SIG-M5 treated with dmso at 0.1 percent for 504 hours (cell line): Measurements from ENCODE around the gene CKS2.
A peak's percentile ranks its signal among the peaks of the same experiment; 100 is the strongest.
"Not testable (repeated sequence)": the region's sequence is repeated elsewhere in the genome, so short reads cannot be mapped to it uniquely, and the experiment has no call there.

ENCODE experiments used
- DNase-seq: peaks from one replicate; lab custom pipeline; 2025; ENCODE audit not compliant: unreplicated experiment; lab: John Stamatoyannopoulos, UW

The CKS2 gene

GRCh38 chr9:89310475-89311345 lies at the start of gene CKS2:
Gene CKS2, plus strand, starts transcription at chr9:89311195. Its CDS starts 98 bp downstream, at chr9:89311293.
- DNase-seq, result peak; percentile 99

- DNase-seq, result no peak
Measured at GRCh38 chr9:89273528-89274279, 37.3 kb upstream of the CKS2 start.

- DNase-seq, result peak; percentile 11
Measured at GRCh38 chr9:89274838-89275237, 36.2 kb upstream of the CKS2 start.

- DNase-seq, result not testable (repeated sequence)
Measured at GRCh38 chr9:89276040-89276439, 35.0 kb upstream of the CKS2 start.

- DNase-seq, result no peak
Measured at GRCh38 chr9:89277043-89277442, 34.0 kb upstream of the CKS2 start.

GRCh38 chr9:89277454-89277853 lies 33.5 kb upstream of the CKS2 start:
- DNase-seq, result no peak

- DNase-seq, result no peak
Measured at GRCh38 chr9:89278551-89278950, 32.4 kb upstream of the CKS2 start.

- DNase-seq, result peak; percentile 49
Measured at GRCh38 chr9:89278997-89279739, 31.8 kb upstream of the CKS2 start.

GRCh38 chr9:89281106-89281505 lies 29.9 kb upstream of the CKS2 start:
- no peak for DNase-seq

- not testable (repeated sequence) for DNase-seq
Measured at GRCh38 chr9:89282248-89282968, 28.6 kb upstream of the CKS2 start.

GRCh38 chr9:89284076-89284475 lies 26.9 kb upstream of the CKS2 start:
- no peak for DNase-seq

- no peak for DNase-seq
Measured at GRCh38 chr9:89291741-89292140, 19.3 kb upstream of the CKS2 start.

- no peak for DNase-seq
Measured at GRCh38 chr9:89293014-89293413, 18.0 kb upstream of the CKS2 start.

- no peak for DNase-seq
Measured at GRCh38 chr9:89295400-89295799, 15.6 kb upstream of the CKS2 start.

GRCh38 chr9:89301996-89302395 lies 9.0 kb upstream of the CKS2 start:
- not testable (repeated sequence) for DNase-seq

- DNase-seq, result no peak
Measured at GRCh38 chr9:89304020-89304833, 6.8 kb upstream of the CKS2 start.

GRCh38 chr9:89304834-89305188 lies 6.2 kb upstream of the CKS2 start:
- DNase-seq, result peak; percentile 81

- no peak for DNase-seq
Measured at GRCh38 chr9:89305868-89306267, 5.1 kb upstream of the CKS2 start.

- DNase-seq, result no peak
Measured at GRCh38 chr9:89309166-89309565, 1.8 kb upstream of the CKS2 start.
